ENCODE measurements around the gene SMIM17. TPM values are rescaled to one million over a fixed set of nuclear protein-coding genes. Genes with fewer than 3 reads are reported as not detected.
"Not testable (repeated sequence)": the region's sequence is repeated elsewhere in the genome, so short reads cannot be mapped to it uniquely, and the experiment has no call there.

SMIM17 gene
- polyA plus RNA-seq, 1 experiment: not detected

GRCh38 chr19:56670961-56671612 is 28.1 kb downstream of the SMIM17 start:
- no peak for TF ChIP-seq CTCF (IDR thresholded peaks at IDR 0.05; ENCODE audit: insufficient read depth, low read depth, low read length)
- Histone ChIP-seq H3K4me3 (ENCODE audit: low read depth, low read length) (no peak overlapping the region), H3K36me3 (ENCODE audit: control insufficient read depth, insufficient read depth, low read length) (no peaks in the 10 kb centered on the region), H3K27me3 (ENCODE audit: control insufficient read depth, insufficient read depth, low read length) (no peaks in the 10 kb centered on the region)
- DNase-seq (ENCODE audit: low read depth): no peak
- POLR2A ChIA-PET: no interaction called here
- CTCF ChIA-PET: no interaction called here

DNA sequence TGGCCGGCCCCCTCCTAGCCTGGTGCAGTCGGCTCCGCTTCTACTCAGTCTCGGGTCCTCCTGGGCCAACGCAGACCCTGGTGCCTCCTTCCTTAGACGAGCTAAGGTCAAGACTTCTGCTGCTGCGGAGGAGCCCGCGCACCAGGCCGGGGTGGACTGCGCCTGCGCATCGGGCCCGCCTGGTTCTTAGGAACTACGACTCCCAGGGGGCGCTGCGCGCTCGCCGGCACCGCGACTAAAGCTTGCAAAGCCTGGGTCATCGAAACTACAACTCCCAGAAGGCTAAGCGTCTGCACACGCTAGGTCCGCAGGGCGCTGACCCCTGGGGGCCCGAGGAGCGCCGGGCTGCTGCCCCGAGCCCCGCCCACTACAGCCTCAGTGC is 28.6 kb downstream of the SMIM17 start, which contains the start of gene ZNF835:
Gene ZNF835 (minus strand): TSS at position 145 of the 382 bp plus-strand sequence. CDS start 6,559 bp downstream, outside the sequence.
- no peak for TF ChIP-seq CTCF (IDR thresholded peaks at IDR 0.05; ENCODE audit: insufficient read depth, low read depth, low read length)
- DNase-seq (ENCODE audit: low read depth): no peak
- CTCF ChIA-PET: no interaction called here
- Histone ChIP-seq H3K27me3 (ENCODE audit: control insufficient read depth, insufficient read depth, low read length) (no peaks in the 10 kb centered on the region), H3K36me3 (ENCODE audit: control insufficient read depth, insufficient read depth, low read length) (no peaks in the 10 kb centered on the region), H3K4me3 (ENCODE audit: low read depth, low read length) (no peak within 1 kb of the TSS)
- POLR2A ChIA-PET: no interaction called here

DNA sequence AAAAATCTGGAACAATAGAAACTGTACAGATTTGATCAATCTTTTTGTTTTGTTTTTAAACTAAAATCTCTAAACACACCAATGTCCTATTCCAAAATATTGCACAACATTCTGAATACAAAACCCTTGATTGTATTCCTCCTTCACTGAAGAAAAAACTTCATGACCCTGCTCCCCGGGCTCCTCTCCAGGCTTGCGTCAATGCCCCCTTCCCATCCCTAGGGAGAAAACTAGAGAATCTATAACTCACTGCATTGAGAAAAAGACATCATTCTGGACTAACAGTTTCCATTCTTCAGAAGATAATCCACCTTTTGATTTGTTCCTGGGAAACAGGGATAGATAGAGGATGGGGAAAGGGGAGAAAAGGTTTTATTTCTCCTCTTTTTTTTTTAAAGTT is 29.7 kb downstream of the SMIM17 start:
- H3K36me3 ChIP-seq (ENCODE audit: control insufficient read depth, insufficient read depth, low read length); H3K27me3 ChIP-seq (ENCODE audit: control insufficient read depth, insufficient read depth, low read length); DNase-seq (ENCODE audit: low read depth); H3K4me3 ChIP-seq (ENCODE audit: low read depth, low read length); POLR2A ChIA-PET; CTCF ChIA-PET: not testable (repeated sequence)

GRCh38 chr19:56678205-56678604 is 35.2 kb downstream of the SMIM17 start:
- ChIA-PET CTCF (no interaction called here), POLR2A (no interaction called here)
- Histone ChIP-seq H3K4me3 (ENCODE audit: low read depth, low read length) (no peak overlapping the region), H3K27me3 (ENCODE audit: control insufficient read depth, insufficient read depth, low read length) (no peaks in the 10 kb centered on the region), H3K36me3 (ENCODE audit: control insufficient read depth, insufficient read depth, low read length) (no peaks in the 10 kb centered on the region)
- no peak for DNase-seq (ENCODE audit: low read depth)
- TF ChIP-seq CTCF (IDR thresholded peaks at IDR 0.05; ENCODE audit: insufficient read depth, low read depth, low read length): no peak

GRCh38 chr19:56681702-56682101 is 38.7 kb downstream of the SMIM17 start:
- POLR2A ChIA-PET: no interaction called here
- no peak for DNase-seq (ENCODE audit: low read depth)
- CTCF ChIA-PET: no interaction called here
- no peaks in the 10 kb centered on the region for H3K36me3 ChIP-seq (ENCODE audit: control insufficient read depth, insufficient read depth, low read length)
- no peak for TF ChIP-seq CTCF (IDR thresholded peaks at IDR 0.05; ENCODE audit: insufficient read depth, low read depth, low read length)
- H3K4me3 ChIP-seq (ENCODE audit: low read depth, low read length): no peak overlapping the region
- H3K27me3 ChIP-seq (ENCODE audit: control insufficient read depth, insufficient read depth, low read length): no peaks in the 10 kb centered on the region

- H3K27me3 ChIP-seq (ENCODE audit: control insufficient read depth, insufficient read depth, low read length): no peaks in the 10 kb centered on the region
- no peaks in the 10 kb centered on the region for H3K36me3 ChIP-seq (ENCODE audit: control insufficient read depth, insufficient read depth, low read length)
- CTCF ChIA-PET: no interaction called here
- POLR2A ChIA-PET: no interaction called here
- TF ChIP-seq CTCF (IDR thresholded peaks at IDR 0.05; ENCODE audit: insufficient read depth, low read depth, low read length): no peak
- DNase-seq (ENCODE audit: low read depth): no peak
- no peak overlapping the region for H3K4me3 ChIP-seq (ENCODE audit: low read depth, low read length)
Observed at GRCh38 chr19:56683116-56683515, 40.2 kb downstream of the SMIM17 start.

Measured in BJ (cell line).